ENCODE measurements around the gene SMPD1.

SMPD1 gene

DNA sequence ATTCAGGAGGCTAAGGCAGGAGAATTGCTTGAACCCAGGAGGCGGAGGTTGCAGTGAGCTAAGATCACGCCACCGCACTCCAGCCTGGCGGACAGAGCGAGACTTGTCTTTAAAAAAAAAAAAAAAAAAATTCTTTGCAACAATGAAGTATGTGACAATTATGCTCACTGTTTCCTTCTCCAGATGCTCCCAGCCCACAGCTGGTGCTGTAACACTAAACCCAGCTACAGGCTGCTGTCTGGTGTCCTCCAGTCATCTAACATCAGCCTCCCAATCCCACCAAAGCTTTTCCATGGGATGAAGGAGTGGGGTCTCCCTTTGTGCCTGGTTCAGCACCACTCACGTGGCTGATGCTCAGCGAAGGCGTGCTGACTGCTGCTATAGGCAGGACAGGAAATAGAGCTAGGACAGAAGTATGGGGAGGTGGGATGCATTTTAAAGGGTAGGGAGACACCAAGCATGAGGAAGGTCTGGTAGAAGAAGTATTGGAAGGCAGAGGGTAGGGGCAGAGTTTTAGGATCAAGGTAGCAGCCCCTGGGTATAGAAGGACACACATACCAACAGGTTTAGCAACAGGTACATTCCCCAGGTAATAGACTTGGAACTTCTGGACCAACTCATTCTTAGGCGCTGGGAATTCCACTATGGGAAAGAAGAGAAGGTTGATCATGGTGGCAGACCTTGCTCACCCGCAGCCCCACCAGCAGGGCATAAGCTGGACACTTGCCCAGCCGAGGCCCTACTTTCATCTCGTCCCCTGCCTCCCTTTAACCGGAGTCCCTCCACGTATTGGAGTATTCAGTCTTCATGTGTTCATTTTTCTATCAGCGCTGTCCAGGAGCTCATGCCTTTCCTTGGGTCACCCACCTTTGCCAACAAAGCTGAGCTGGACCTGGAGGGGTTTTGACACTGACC is 10.4 kb downstream of the SMPD1 start:
- H3K27ac ChIP-seq: no peak overlapping the region
- TF ChIP-seq, protein P1, sequence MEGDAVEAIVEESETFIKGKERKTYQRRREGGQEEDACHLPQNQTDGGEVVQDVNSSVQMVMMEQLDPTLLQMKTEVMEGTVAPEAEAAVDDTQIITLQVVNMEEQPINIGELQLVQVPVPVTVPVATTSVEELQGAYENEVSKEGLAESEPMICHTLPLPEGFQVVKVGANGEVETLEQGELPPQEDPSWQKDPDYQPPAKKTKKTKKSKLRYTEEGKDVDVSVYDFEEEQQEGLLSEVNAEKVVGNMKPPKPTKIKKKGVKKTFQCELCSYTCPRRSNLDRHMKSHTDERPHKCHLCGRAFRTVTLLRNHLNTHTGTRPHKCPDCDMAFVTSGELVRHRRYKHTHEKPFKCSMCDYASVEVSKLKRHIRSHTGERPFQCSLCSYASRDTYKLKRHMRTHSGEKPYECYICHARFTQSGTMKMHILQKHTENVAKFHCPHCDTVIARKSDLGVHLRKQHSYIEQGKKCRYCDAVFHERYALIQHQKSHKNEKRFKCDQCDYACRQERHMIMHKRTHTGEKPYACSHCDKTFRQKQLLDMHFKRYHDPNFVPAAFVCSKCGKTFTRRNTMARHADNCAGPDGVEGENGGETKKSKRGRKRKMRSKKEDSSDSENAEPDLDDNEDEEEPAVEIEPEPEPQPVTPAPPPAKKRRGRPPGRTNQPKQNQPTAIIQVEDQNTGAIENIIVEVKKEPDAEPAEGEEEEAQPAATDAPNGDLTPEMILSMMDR (IDR thresholded peaks at IDR 0.05): no peak
- TF ChIP-seq ZFX (IDR thresholded peaks at IDR 0.05; ENCODE audit: borderline replicate concordance): no peak

DNA sequence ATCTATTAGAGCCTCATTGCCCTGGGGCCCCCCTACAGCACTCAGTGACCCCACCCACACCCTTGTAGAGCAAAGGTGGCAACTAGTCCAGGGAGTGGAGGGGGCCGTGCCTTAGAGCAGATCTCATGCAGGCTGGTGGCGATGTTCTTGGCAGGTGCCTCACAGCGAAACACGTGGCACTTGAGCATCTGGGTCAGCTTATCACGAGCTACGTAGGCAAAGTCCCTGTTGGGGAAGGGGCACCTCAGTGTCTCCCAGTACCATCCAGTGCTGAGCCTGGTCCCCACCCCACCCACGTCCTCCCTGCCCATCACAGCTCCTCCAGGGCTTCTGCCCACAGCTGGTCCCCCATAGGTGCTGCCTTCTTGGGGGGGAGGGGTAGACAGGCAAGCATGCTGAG is 11.2 kb downstream of the SMPD1 start:
- no peak for TF ChIP-seq ZFX (IDR thresholded peaks at IDR 0.05; ENCODE audit: borderline replicate concordance)
- TF ChIP-seq, protein P1 (IDR thresholded peaks at IDR 0.05): no peak
- no peak overlapping the region for H3K27ac ChIP-seq

DNA sequence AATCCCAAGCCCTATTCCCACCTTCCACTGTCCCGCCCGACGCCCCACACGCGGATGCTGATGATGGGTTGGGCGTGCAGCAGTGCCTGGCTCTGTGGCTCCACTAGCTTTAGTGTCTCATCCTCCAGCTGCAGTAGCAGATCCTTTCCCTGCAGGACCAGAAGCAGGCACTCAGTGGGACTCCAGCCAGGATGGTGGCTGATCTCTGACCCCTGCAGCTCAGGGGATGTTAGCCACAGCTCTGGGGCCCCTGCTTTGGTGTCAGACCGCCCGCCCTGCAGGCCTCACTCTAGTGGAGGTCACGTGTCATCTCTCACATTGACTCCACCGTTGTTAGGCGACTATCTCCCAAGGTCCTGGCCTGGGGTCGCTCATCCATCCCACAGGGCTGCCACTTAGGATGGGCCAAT is 11.8 kb downstream of the SMPD1 start:
- no peak overlapping the region for H3K27ac ChIP-seq
- TF ChIP-seq ZFX (IDR thresholded peaks at IDR 0.05; ENCODE audit: borderline replicate concordance): no peak
- TF ChIP-seq, protein P1 (IDR thresholded peaks at IDR 0.05): no peak

DNA sequence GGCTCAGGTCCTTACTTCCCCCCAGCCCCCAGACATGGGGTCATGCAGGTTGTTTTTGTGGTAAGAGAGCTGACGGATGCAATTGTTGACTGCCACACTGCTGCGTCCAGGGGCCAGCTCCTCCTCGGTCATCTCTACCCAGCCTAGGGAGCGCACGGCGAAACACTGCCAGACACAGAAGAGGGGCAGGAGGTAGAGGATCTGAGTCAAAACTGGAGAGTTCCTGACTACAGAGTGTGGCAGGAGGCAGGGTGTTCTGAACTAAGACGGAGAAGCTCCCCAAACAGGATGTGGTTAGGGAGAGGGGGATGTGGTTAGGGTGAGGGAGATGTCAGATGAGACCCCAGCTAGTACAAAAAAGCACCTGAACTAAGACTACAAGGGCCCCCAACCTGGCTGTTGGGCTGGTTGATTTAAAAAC is 12.3 kb downstream of the SMPD1 start:
- TF ChIP-seq ZFX (IDR thresholded peaks at IDR 0.05; ENCODE audit: borderline replicate concordance): no peak
- TF ChIP-seq, protein P1 (IDR thresholded peaks at IDR 0.05): no peak

DNA sequence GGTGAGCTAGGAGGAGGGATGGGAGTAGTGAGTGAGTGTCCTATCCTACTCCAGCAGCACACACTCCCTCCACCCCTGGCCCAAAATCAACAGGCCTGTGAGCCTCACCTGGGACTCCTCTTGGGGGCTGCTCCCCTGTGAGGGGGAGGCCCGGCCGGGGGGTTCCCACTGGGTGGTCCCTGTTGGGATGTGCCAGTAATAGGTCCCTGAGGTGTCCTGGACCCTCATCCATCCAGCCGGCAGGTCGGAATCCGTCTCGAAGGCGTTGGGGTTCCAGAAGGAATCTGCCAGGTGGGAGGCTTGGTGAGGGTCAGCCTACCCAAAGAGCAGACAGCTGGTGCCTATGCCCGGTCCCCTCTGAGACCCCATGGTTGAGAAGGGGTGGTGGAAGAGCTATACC is 13.3 kb downstream of the SMPD1 start:
- no peak overlapping the region for H3K27ac ChIP-seq

More for the DNA sequence above, 12.3 kb downstream of the SMPD1 start:
- no peak overlapping the region for H3K27ac ChIP-seq

DNA sequence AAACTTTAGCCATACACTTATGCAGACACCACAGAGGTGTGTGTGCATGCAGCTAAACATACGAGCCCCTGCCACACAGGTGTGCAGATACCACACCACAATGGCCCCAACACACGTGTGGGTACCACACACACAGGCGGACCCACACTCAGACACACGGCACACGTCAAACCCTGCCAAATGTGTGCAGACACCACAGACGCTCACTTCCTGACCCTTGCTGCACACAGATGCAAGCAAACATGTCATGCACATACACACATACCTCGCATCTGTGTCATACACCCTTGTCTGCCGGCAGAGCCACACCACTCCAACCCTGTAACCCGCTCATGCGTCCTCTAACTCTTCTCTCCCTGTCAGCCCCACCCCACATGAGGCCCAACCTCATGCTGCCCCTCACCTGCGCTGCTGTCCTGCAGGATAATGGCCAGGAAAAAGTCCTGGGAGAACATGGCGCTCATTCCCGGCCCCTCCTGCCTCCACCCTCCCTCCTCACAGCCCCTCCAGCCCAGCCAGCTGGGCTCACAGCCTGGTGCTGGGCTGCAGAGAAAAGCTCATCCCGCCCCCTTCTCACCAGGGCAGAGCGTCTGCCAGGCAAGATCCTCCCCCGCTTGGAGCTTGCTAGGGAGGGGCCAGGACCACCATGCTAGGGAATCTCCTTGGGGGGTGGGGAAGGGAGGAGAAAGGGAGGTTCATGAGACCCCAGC is 14.2 kb downstream of the SMPD1 start:
- H3K27ac ChIP-seq: no peak overlapping the region
- TF ChIP-seq ZFX (IDR thresholded peaks at IDR 0.05; ENCODE audit: borderline replicate concordance): no peak
- TF ChIP-seq, protein P1 (IDR thresholded peaks at IDR 0.05): no peak

More for the DNA sequence above, 13.3 kb downstream of the SMPD1 start:
- TF ChIP-seq ZFX (IDR thresholded peaks at IDR 0.05; ENCODE audit: borderline replicate concordance): no peak
- TF ChIP-seq, protein P1 (IDR thresholded peaks at IDR 0.05): no peak
